GM12801 (cell line): ENCODE results near the gene ST8SIA6.

Source experiments
- CTCF ChIP-seq: IDR thresholded peaks from one replicate; pipeline ENCODE4 v1.5.1; 2011; ENCODE audit warnings: control low read depth; ENCODE audit not compliant: insufficient read length; ENCODE audit errors: extremely low read depth

ST8SIA6 gene

GRCh38 chr10:17348011-17348500, 106.3 kb downstream of the ST8SIA6 start:
- no peak for TF ChIP-seq CTCF

DNA sequence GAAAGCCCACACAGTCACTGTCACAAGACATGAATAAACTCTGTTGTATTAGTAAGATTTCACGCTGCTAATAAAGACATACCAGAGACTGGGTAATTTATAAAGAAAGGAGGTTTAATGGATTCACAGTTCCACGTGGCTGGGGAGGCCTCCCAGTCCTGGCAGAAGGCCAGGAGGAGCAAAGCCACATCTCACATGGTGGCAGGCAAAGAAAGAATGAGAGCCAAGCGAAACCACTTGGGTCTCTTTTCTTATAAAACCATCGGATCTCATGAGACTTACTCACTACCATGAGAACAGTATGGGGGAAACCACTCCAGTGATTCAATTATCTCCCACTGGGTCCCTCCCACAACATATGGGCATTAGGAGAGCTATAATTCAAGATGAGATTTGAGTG, 110.2 kb downstream of the ST8SIA6 start:
- no peak for TF ChIP-seq CTCF

DNA sequence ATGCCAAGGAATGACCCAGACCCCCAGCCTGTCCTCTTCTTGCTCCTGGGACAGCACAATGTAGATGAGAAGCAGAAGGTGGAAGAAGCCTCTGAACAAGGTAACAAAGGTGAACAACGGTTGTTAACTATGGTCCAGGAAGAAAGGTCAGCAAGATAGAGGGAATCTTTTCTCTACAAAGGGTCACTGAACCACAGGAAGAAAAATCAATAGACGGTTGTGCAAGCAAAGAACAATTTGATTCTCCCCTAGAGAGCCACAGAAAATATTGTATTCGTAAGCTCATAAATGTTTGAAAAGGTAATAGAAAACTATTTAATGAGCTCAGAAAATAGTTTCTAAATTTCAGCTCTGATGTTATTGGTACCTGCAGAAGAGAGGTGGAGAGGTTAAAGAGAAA, 111.3 kb downstream of the ST8SIA6 start:
- TF ChIP-seq CTCF, result no peak

DNA sequence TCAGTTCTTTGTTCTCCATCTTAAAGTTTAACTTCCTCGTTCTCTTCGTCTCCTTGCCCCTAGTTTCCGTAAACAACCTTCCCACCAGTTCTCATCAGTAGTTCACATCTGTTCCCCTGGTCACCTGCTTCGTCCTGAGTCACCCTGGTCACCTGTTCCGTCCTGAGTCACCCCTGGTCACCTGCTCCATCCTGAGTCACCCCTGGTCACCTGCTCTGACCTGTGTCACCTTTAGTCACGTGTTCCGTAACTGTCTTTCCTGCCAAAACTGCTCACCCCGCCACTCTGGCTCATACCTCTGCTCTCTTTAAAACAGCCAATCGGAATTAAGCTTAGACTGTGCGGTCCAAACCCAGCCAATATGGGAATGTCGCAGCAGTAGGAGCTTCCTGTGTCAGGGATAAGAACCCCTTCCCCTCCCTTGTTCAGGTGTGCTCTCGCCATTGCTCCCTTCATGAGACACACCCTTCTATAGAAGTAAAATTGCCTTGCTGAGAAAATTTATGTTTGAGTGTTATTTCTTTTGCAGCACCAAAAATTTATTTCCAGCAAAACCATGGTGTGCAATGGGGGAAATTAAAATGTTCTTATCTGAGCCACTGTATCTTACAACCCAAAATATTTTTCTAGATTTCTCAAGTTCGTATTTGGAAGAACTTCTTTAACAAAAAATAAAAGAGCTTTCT, 114.1 kb downstream of the ST8SIA6 start:
- TF ChIP-seq CTCF, result no peak

DNA sequence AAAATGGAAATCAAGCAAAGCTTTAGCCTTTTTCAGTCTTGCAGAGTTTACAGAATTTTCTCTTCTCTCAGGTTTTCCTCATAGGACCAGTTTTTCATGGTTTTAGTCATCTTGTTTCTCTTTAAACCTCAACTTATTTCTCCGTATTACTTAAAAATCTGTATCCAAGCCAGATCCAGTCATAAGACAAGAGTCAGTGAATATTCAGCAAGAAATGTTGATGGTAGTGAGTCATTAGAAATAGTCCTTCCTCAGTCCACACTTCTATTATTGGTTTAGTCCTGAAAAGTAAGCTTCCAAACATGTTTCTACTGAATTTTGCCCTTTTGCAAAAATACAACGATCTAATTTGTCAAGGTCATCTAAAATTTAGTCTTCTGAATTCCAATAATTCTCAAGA, 119.3 kb downstream of the ST8SIA6 start:
- TF ChIP-seq CTCF, result no peak

- no peak for TF ChIP-seq CTCF
These were observed 123.9 kb downstream of the ST8SIA6 start for GRCh38 chr10:17330501-17330900.

DNA sequence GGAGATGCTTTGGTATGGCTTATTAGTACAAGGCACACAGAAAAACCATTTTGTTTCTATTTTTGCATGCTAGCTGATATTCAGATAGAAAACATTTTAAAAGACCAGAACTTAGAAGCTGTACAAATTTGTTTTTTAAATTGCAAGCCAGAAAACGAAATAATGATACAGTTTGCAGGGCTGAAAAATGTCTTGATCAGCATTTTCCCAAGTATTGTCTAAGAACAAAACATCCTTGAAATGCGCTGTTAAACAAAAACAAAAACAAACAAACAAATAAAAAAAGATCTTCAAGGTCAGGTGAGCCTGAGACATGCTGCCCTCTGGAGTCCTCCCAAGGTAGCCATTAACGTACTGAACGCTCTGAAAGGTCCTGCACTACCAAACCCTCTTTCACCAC, 128.0 kb downstream of the ST8SIA6 start:
- TF ChIP-seq CTCF, result no peak
